GM12864 (cell line): ENCODE results near the gene OR10J1.

Experiments
- DNase-seq: peaks from one replicate; pipeline ENCODE4 v3.0.0-alpha.2; 2011; ENCODE audit warnings: low read depth
- H3K4me3 ChIP-seq: 2 replicates; pipeline ENCODE4 v1.5.1; 2011; ENCODE audit warnings: mild to moderate bottlenecking, low read depth, low read length, control low read depth
- TF ChIP-seq, protein P1 (sequence below): IDR thresholded peaks from 2 replicates; pipeline ENCODE4 v1.5.1; 2011; ENCODE audit warnings: low read depth, mild to moderate bottlenecking, moderate library complexity, low read length, control low read depth, inconsistent platforms; ENCODE audit errors: missing control alignments

The OR10J1 gene

DNA sequence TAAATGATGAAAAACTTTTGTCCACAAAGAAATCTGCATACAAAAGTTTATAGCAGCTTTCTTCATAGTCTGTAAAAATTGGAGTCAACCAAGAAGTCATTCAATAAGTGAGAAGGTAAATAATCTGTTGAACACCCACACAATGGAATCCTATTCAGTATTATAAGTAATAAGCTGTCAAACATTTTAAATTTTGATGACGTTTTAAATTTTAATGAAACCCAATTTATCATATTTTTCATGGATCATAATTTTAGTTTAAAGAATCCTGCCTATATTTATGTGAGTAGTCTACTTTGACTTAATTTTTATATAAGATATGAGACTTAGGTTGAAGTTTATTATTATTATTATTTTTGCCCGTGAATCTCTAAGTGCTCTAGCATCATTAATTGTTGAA is 20.0 kb downstream of the OR10J1 start:
- TF ChIP-seq, protein P1, sequence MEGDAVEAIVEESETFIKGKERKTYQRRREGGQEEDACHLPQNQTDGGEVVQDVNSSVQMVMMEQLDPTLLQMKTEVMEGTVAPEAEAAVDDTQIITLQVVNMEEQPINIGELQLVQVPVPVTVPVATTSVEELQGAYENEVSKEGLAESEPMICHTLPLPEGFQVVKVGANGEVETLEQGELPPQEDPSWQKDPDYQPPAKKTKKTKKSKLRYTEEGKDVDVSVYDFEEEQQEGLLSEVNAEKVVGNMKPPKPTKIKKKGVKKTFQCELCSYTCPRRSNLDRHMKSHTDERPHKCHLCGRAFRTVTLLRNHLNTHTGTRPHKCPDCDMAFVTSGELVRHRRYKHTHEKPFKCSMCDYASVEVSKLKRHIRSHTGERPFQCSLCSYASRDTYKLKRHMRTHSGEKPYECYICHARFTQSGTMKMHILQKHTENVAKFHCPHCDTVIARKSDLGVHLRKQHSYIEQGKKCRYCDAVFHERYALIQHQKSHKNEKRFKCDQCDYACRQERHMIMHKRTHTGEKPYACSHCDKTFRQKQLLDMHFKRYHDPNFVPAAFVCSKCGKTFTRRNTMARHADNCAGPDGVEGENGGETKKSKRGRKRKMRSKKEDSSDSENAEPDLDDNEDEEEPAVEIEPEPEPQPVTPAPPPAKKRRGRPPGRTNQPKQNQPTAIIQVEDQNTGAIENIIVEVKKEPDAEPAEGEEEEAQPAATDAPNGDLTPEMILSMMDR, result no peak
- DNase-seq, result no peak
- H3K4me3 ChIP-seq, result no peak overlapping the region

DNA sequence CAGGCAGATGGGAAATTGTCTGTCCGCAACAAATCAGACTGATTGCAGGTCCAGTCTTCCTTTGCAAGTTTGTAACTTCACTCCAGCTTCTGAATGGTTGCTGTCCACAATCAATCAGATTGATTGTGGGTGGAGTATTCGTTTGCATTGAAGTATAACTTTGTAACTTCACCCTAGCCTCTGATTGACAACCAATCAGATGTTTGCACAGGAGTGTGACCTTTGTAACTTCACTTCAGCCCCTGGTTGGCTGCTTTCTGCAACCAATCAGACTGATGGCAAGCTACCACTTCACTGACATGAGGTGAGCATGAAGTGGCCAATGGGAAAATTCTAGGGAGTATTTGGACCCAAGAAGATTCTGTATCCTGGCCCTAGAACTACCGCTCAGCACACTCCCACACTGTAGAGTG is 25.7 kb downstream of the OR10J1 start:
- no peak for DNase-seq
- H3K4me3 ChIP-seq, result no peak overlapping the region
- TF ChIP-seq, protein P1, result no peak

DNA sequence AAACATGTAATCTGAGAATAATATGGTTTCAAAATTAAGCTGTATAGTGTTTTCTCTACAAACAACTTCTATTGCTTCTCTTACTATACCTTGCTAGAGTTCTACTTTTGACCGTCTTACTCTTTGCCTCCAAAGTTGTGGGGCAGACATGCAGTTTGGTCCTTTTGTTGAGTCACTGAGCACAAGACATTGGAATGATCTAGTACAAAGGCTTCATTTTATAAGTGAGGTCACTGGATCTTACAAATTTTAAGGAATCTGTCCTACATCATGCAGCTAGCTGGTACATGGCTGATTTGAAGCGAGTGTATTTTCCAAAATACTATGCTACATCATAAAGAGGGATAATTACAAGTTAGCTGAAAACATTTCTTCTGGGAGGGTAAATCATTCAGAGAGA is 28.8 kb downstream of the OR10J1 start:
- H3K4me3 ChIP-seq, result no peak overlapping the region
- DNase-seq, result no peak
- TF ChIP-seq, protein P1, result no peak

DNA sequence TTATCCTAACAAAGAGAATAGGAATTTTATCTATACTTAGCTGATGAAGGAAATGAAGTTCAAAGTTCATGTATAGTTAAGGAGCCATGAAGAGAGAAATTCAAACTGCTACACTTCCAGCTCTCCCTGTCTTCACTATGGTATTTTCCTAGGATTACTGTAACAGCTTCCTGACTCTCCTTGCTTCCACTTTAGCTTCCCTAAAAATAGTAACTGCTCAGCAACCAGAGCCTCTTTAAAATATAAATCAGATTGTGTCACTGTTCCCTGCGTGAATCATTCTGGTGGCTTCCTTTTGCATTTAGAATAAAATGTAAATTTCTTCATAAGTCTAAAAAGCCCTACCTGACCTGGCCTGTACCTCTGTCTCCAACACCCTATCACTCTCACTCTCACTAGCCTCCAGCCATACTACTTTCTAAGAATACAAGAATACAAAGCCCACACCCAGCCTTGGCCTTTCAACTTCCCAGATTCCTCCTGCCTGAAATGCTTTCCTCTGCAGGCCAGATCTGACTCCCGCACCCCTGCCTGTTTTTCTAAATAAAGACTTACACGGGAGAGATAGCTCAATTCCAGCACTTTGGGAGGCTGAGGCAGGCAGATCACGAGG is 30.5 kb downstream of the OR10J1 start:
- DNase-seq, result no peak
- H3K4me3 ChIP-seq, result no peak overlapping the region
- TF ChIP-seq, protein P1, result no peak

DNA sequence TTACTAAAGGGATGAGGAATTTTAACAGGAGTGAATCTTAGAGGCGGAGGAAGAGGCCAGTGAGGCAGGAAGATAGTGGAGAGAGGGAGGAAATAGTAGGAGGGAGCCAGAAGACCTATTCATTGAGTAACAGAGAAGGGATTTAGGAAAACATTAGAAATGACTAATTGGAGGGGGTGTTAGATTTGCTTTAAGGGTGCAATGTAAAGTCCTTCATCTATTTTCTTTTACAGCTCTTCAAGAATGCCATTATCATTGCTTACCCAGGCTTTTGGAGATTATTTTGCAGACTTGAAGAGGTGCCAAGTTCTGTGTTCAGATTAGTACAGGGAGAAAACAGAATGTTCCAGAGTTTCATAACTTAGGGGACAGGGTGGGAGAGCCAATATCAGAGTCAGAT is 33.8 kb downstream of the OR10J1 start:
- no peak overlapping the region for H3K4me3 ChIP-seq
- TF ChIP-seq, protein P1, result no peak
- DNase-seq, result no peak

DNA sequence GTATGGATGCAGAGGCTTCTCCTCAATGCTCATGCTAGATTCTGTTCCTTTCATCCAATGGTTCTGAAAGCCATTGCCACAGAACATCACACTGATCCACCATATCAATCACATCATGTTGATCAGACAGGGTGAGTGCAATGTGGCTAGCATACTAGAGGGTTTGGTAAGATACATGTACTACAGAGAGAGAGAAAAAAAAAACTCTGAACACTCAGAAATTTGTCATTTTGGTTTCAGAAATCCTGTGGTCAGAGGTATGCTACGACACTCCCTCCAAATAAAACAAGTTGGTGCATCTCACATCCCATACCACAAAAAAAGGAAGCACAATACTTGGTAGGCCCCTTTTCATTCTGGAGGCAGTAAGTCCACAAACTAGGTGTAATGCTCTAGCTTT is 35.4 kb downstream of the OR10J1 start:
- no peak for DNase-seq
- TF ChIP-seq, protein P1, result no peak
- no peak overlapping the region for H3K4me3 ChIP-seq

DNA sequence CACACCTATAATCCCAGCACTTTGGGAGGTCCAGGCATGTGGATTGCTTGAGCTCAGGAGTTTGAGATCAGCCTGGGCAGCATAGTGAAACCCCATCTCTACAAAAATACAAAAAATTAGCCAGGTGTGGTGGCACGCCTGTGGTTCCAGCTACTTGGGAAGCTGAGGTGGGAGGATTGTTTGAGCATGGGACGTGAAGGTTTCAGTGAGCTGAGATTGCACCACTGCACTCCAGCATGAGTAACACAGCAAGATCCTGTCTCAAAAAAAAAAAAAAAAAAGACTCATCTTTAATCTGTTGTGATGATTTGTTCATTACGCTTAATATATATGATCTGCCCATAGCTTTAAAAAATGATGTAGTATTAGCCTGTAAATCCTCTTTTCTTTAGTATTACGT is 44.0 kb downstream of the OR10J1 start:
- TF ChIP-seq, protein P1, result no peak
- no peak for DNase-seq
- no peak overlapping the region for H3K4me3 ChIP-seq
